ENCODE results near the gene LKAAEAR1. TPM values are rescaled to one million over a fixed set of nuclear protein-coding genes. Genes with fewer than 3 reads are reported as not detected.
"Not testable (repeated sequence)": the region's sequence is repeated elsewhere in the genome, so short reads cannot be mapped to it uniquely, and the experiment has no call there.

LKAAEAR1 gene, protein sequence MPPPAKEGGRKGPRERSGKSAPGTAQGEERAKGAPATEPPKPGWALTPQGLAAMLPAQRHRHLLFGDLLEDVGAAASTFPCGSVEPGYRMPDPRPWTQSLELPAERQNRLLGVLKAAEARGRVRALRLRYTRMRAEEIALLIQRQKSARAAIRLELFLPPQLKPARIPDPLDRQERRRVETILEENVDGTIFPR
- 0.19 TPM for polyA plus RNA-seq
- long read RNA-seq, donor 1, partial matches to known transcripts, result 0 of 1 reads
- long read RNA-seq, donor 1, other reads (novel, unspliced or antisense), result 0 of 1 reads
- long read RNA-seq, donor 2, partial matches to known transcripts, result 0 of 1 reads
- long read RNA-seq, donor 2, other reads (novel, unspliced or antisense), result 0 of 1 reads
- long read RNA-seq, donor 3, partial matches to known transcripts, result 0 of 2 reads
- long read RNA-seq, donor 3, other reads (novel, unspliced or antisense), result 0 of 2 reads
- long read RNA-seq, donor 4, result 0 reads
- long read RNA-seq, donor 5, partial matches to known transcripts, result 0 of 1 reads
- long read RNA-seq, donor 5, other reads (novel, unspliced or antisense), result 0 of 1 reads
- long read RNA-seq, donor 6, result 0 reads
- long read RNA-seq, donor 7, partial matches to known transcripts, result 0 of 2 reads
- long read RNA-seq, donor 7, other reads (novel, unspliced or antisense), result 0 of 2 reads
- long read RNA-seq, donor 8, partial matches to known transcripts, result 0 of 1 reads
- long read RNA-seq, donor 8, other reads (novel, unspliced or antisense), result 0 of 1 reads
- long read RNA-seq, donor 9, partial matches to known transcripts, result 0 of 1 reads
- long read RNA-seq, donor 9, other reads (novel, unspliced or antisense), result 0 of 1 reads
- long read RNA-seq, donor 10, result 0 reads
- long read RNA-seq, donor 11, result 0 reads

DNA sequence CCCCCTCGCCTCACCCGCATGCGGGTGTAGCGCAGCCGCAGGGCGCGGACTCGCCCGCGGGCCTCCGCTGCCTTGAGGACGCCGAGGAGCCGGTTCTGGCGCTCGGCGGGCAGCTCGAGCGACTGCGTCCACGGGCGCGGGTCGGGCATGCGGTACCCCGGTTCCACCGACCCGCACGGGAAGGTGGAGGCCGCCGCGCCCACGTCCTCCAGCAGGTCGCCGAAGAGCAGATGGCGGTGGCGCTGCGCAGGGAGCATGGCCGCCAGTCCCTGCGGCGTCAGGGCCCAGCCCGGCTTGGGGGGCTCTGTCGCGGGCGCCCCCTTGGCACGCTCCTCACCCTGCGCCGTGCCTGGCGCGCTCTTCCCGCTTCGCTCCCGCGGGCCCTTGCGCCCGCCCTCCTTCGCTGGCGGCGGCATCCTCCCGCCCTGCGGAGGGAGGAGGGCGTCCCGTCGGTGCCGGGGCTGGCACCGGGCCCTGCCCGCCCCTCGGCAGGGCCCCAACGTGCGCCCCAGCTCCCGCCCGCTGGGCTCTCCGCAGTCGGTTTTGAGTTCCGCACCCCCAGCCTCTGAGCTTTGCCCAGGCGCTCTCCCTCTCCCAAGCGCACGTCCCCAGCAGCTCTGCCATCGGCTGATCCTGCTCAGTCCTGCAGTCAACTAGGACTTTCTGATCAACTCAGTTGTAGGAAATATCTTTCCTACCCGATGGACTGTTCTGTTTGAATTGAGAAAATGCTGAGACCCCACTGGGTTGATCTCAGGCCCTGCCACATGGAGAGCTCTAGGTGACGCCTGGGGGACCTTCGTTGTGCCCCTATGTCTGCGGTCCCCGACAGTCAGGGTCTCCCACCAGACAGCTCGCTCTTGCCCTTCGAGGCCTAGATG lies at the start of gene LKAAEAR1:
TSS of gene LKAAEAR1 (minus strand) at position 595 of the 881 bp plus-strand sequence. CDS start at position 416, 179 bp downstream.
- Histone ChIP-seq H3K4me3 (ENCODE audit: low read length) (peak within 1 kb of the TSS; percentile 18), H3K36me3 (ENCODE audit: control insufficient read depth, insufficient read depth, low read length) (no peaks in the 10 kb centered on the region), H3K27ac (ENCODE audit: low read length) (no peak within 1 kb of the TSS), H3K9me3 (ENCODE audit: control insufficient read depth, low read depth, low read length) (peaks cover 3% of the 10 kb centered on the region), H3K27me3 (ENCODE audit: control insufficient read depth, insufficient read depth, low read length) (peaks cover 76% of the 10 kb centered on the region), H3K4me1 (ENCODE audit: control insufficient read depth, insufficient read depth, low read length) (peaks cover 18% of the 10 kb centered on the region)
- WGBS (ENCODE audit: insufficient coverage, low lambda C conversion rate), result no CpG with 5 or more reads among the region's 86 CpGs
- peak in 1 of 2 donors; percentile 42 for DNase-seq

DNA sequence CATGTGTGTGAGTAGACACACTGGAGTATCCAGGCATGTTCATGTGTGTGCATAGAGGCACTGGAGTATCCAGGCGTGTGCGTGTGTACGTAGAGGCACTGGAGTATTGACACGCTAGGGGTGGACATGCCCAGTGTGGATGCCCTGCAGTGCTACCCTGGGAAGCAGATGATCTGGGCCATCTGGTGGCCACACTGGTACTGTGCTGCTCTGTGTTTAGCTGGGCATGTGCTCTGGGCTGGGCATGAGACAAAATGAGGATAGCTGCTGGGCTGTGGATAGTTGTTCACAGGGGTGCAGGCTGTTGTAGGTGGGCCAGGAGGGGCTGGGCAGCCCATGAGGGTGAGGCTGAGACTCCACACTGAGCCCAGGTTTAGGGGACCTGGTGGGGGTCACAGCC lies 47.2 kb upstream of the LKAAEAR1 start:
- H3K9me3 ChIP-seq (ENCODE audit: control insufficient read depth, low read depth, low read length), result no peaks in the 10 kb centered on the region
- H3K27ac ChIP-seq (ENCODE audit: low read length), result no peak overlapping the region
- no peaks in the 10 kb centered on the region for H3K36me3 ChIP-seq (ENCODE audit: control insufficient read depth, insufficient read depth, low read length)
- H3K4me1 ChIP-seq (ENCODE audit: control insufficient read depth, insufficient read depth, low read length), result no peaks in the 10 kb centered on the region
- peak in 1 of 2 donors; percentile 15 for DNase-seq
- WGBS (ENCODE audit: insufficient coverage, low lambda C conversion rate), result no CpG with 5 or more reads among the region's 4 CpGs
- H3K27me3 ChIP-seq (ENCODE audit: control insufficient read depth, insufficient read depth, low read length), result peaks cover 9% of the 10 kb centered on the region
- H3K4me3 ChIP-seq (ENCODE audit: low read length), result no peak overlapping the region

DNA sequence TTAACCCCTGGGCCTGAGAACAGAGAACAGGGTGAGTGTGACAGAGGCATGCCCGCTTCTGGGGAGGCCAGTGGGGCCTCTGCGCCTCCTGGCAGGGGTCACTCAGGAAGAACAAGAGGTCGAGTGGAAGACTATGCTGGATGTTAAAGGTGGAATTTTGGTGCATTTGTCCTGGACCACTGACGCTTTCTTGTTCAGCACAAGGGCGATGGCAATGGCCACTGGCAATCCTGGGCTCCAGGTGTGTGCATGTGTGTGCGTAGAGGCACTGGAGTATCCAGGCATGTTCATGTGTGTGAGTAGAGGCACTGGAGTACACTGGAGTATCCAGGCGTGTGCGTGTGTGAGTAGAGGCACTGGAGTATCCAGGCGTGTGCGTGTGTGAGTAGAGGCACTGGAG lies 46.7 kb upstream of the LKAAEAR1 start:
- peaks cover 9% of the 10 kb centered on the region for H3K27me3 ChIP-seq (ENCODE audit: control insufficient read depth, insufficient read depth, low read length)
- DNase-seq, result no peak
- no peak overlapping the region for H3K4me3 ChIP-seq (ENCODE audit: low read length)
- H3K27ac ChIP-seq (ENCODE audit: low read length), result no peak overlapping the region
- H3K36me3 ChIP-seq (ENCODE audit: control insufficient read depth, insufficient read depth, low read length), result no peaks in the 10 kb centered on the region
- H3K4me1 ChIP-seq (ENCODE audit: control insufficient read depth, insufficient read depth, low read length), result no peaks in the 10 kb centered on the region
- H3K9me3 ChIP-seq (ENCODE audit: control insufficient read depth, low read depth, low read length), result no peaks in the 10 kb centered on the region
- WGBS (ENCODE audit: insufficient coverage, low lambda C conversion rate), result no CpG with 5 or more reads among the region's 10 CpGs

DNA sequence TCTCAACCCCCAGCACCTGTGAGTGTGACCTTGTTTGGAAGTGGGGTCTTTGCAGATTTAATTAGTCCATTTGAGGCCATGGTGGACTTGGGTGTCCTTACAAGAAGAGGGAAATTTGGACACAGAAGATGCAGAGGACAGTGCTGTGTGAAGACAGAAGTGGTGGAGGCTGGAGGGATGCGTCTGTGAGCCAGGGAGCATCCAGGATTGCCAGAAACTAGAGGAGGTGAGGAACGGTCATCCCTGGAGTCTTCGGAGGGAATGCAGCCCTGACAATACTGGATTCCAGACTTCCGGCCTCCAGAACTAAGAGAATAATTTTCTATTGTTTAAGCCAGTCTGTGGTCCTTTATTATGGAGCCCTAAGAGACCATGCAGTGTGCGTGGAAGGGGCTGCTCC lies 46.1 kb upstream of the LKAAEAR1 start:
- H3K9me3 ChIP-seq (ENCODE audit: control insufficient read depth, low read depth, low read length), result no peaks in the 10 kb centered on the region
- peaks cover 9% of the 10 kb centered on the region for H3K27me3 ChIP-seq (ENCODE audit: control insufficient read depth, insufficient read depth, low read length)
- no CpG with 5 or more reads among the region's 5 CpGs for WGBS (ENCODE audit: insufficient coverage, low lambda C conversion rate)
- DNase-seq, result no peak
- no peaks in the 10 kb centered on the region for H3K4me1 ChIP-seq (ENCODE audit: control insufficient read depth, insufficient read depth, low read length)
- no peak overlapping the region for H3K4me3 ChIP-seq (ENCODE audit: low read length)
- no peaks in the 10 kb centered on the region for H3K36me3 ChIP-seq (ENCODE audit: control insufficient read depth, insufficient read depth, low read length)
- no peak overlapping the region for H3K27ac ChIP-seq (ENCODE audit: low read length)

DNA sequence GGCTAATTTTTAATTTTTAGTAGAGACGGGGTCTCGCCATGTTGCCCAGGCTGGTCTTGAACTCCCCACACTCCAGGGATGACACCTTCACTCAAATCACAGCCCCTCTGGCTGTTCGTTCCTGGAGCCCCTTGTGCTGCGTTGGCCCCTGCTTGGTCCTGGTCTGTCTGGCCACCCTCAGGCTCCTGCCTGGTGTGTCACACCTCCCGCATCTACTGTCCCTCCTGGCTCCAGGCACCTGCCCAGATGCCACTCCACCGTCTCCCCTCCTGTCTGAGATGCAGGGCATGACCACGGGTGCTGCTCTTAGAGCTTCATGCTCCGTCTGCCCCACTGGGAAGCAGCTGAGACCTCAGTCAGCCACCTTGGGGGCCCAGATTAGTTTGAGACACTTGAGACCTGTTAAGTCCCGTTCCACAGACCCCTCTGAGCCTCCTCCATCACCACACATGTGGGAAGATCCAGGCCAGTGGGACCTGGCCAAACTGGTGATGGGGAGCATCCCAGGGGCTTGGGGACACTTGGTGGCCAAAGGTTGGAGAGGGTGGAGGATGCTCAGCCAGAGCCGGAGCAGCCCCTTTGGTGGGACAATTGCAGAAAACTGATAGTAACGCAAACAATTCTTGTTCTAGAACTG lies 45.1 kb upstream of the LKAAEAR1 start:
- H3K27me3 ChIP-seq (ENCODE audit: control insufficient read depth, insufficient read depth, low read length), result peaks cover 9% of the 10 kb centered on the region
- no peaks in the 10 kb centered on the region for H3K4me1 ChIP-seq (ENCODE audit: control insufficient read depth, insufficient read depth, low read length)
- H3K4me3 ChIP-seq (ENCODE audit: low read length), result no peak overlapping the region
- WGBS (ENCODE audit: insufficient coverage, low lambda C conversion rate), result 100% methylated on average over 1 of the region's 11 CpGs
- no peaks in the 10 kb centered on the region for H3K36me3 ChIP-seq (ENCODE audit: control insufficient read depth, insufficient read depth, low read length)
- no peak for DNase-seq
- H3K27ac ChIP-seq (ENCODE audit: low read length), result no peak overlapping the region
- no peaks in the 10 kb centered on the region for H3K9me3 ChIP-seq (ENCODE audit: control insufficient read depth, low read depth, low read length)

DNA sequence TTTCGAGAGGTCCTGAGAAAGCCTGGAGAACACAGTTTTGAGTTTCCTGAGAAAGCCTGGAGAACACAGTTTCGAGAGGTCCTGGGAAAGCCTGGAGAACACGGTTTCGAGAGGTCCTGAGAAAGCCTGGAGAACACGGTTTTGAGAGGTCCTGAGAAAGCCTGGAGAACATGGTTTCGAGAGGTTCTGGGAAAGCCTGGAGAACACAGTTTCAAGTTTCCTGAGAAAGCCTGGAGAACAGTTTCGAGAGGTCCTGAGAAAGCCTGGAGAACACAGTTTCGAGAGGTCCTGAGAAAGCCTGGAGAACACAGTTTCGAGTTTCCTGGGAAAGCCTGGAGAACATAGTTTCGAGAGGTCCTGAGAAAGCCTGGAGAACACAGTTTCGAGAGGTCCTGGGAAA lies 39.3 kb upstream of the LKAAEAR1 start:
- DNase-seq; H3K9me3 ChIP-seq (ENCODE audit: control insufficient read depth, low read depth, low read length); H3K27ac ChIP-seq (ENCODE audit: low read length); H3K4me3 ChIP-seq (ENCODE audit: low read length); H3K36me3 ChIP-seq (ENCODE audit: control insufficient read depth, insufficient read depth, low read length); H3K4me1 ChIP-seq (ENCODE audit: control insufficient read depth, insufficient read depth, low read length): not testable (repeated sequence)
- H3K27me3 ChIP-seq (ENCODE audit: control insufficient read depth, insufficient read depth, low read length), result peaks cover 14% of the 10 kb centered on the region
- WGBS (ENCODE audit: insufficient coverage, low lambda C conversion rate), result 90% methylated on average over 2 of the region's 11 CpGs

DNA sequence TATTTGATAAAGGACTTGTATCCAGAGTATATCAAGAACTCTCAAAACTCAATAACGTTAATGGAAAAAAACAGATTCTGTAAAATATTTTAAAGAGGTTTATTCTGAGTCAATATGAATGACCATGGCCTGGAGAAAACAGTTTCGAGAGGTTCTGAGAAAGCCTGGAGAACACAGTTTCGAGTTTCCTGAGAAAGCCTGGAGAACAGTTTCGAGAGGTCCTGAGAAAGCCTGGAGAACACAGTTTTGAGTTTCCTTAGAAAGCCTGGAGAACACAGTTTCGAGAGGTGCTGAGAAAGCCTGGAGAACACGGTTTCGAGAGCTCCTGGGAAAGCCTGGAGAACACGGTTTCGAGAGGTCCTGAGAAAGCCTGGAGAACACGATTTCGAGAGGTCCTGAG lies 38.7 kb upstream of the LKAAEAR1 start:
- 77% methylated on average over 5 of the region's 11 CpGs for WGBS (ENCODE audit: insufficient coverage, low lambda C conversion rate)
- not testable (repeated sequence) for H3K4me1 ChIP-seq (ENCODE audit: control insufficient read depth, insufficient read depth, low read length); DNase-seq; H3K9me3 ChIP-seq (ENCODE audit: control insufficient read depth, low read depth, low read length); H3K27ac ChIP-seq (ENCODE audit: low read length); H3K4me3 ChIP-seq (ENCODE audit: low read length); H3K36me3 ChIP-seq (ENCODE audit: control insufficient read depth, insufficient read depth, low read length)
- H3K27me3 ChIP-seq (ENCODE audit: control insufficient read depth, insufficient read depth, low read length), result peaks cover 14% of the 10 kb centered on the region

DNA sequence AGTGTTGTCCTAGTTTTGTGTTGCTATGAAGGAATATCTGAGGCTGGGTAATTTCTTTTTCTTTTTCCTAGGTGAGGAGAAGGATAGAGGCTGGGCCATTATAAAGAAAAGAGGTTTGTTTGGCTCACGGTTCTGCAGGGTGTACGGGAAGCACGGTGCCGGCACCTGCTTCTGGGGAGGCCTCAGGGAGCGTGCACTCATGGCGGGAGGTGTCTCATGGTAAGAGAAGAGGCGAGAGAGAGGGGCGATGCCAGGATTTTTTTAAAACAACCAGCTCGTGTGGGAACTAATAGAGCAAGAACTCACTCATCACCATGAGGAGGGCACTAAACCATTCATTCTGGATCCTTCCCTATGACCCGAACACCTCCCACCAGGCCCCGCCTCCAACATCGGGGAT lies 37.4 kb upstream of the LKAAEAR1 start:
- H3K27me3 ChIP-seq (ENCODE audit: control insufficient read depth, insufficient read depth, low read length), result peaks cover 14% of the 10 kb centered on the region
- no peaks in the 10 kb centered on the region for H3K4me1 ChIP-seq (ENCODE audit: control insufficient read depth, insufficient read depth, low read length)
- H3K27ac ChIP-seq (ENCODE audit: low read length), result no peak overlapping the region
- H3K4me3 ChIP-seq (ENCODE audit: low read length), result no peak overlapping the region
- DNase-seq, result no peak
- no CpG with 5 or more reads among the region's 12 CpGs for WGBS (ENCODE audit: insufficient coverage, low lambda C conversion rate)
- no peaks in the 10 kb centered on the region for H3K36me3 ChIP-seq (ENCODE audit: control insufficient read depth, insufficient read depth, low read length)
- no peaks in the 10 kb centered on the region for H3K9me3 ChIP-seq (ENCODE audit: control insufficient read depth, low read depth, low read length)

DNA sequence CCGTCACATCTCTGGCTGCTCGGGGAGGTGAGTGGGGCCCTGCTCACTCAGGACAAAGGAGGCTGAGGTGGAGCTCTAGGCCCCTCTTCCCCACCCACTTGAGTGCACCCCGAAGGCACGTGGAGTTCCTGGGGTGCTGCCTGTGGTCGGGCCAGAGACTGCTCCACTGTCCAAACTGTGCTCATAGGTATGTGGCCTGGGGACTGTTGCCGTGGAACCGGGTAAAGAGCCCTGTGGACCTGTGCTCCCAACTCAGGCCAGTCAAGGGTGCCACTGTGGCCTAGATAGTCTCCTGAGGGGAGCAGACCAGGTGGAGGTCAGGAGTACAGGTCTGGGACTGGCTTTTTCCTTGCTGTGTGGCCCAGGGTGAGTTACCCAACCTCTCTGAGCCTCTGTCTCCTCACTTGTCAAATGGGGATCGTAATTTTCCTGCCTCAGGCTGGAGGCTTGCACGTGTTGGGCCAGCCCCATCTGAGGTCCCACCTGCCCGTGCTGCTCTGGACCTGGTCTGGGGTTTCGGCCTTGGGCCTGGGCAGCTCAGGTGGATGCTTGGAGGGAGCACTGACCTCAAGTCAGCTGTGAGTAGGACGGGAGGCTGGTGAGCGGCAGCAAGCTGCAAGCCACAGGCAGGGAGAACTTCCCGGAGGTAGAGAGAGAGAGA lies 35.6 kb upstream of the LKAAEAR1 start:
- H3K4me3 ChIP-seq (ENCODE audit: low read length), result no peak overlapping the region
- no peaks in the 10 kb centered on the region for H3K9me3 ChIP-seq (ENCODE audit: control insufficient read depth, low read depth, low read length)
- no peaks in the 10 kb centered on the region for H3K4me1 ChIP-seq (ENCODE audit: control insufficient read depth, insufficient read depth, low read length)
- WGBS (ENCODE audit: insufficient coverage, low lambda C conversion rate), result no CpG with 5 or more reads among the region's 14 CpGs
- no peaks in the 10 kb centered on the region for H3K36me3 ChIP-seq (ENCODE audit: control insufficient read depth, insufficient read depth, low read length)
- peaks cover 14% of the 10 kb centered on the region for H3K27me3 ChIP-seq (ENCODE audit: control insufficient read depth, insufficient read depth, low read length)
- H3K27ac ChIP-seq (ENCODE audit: low read length), result no peak overlapping the region
- no peak for DNase-seq

Measured in large intestine (tissue), 12 donors.